Activated CD4-positive, alpha-beta T cell treated with anti-CD3 and anti-CD28 coated beads, Interleukin-2, amount 10 ng/mL, durations not matched to agents 7 days and 5 days (primary cell): ENCODE measurements around the gene SLC23A3. TPM values are rescaled to one million over a fixed set of nuclear protein-coding genes. Genes with fewer than 3 reads are reported as not detected.

Experiments used
- CTCF ChIA-PET: fragments of 350-600 bp; sonication (Branson Sonifier 250); formaldehyde crosslinking; loops from one replicate; lab custom pipeline; 2021; ENCODE audit warnings: antibody characterized with exemption; lab: Charles Lee
- POLR2A ChIA-PET: fragments of 350-600 bp; sonication (Branson Sonifier 250); formaldehyde crosslinking; loops from one replicate; lab custom pipeline; 2021; ENCODE audit warnings: antibody characterized with exemption; lab: Charles Lee
- DNase-seq: peaks from one replicate; pipeline ENCODE4 v3.0.0-alpha.2; 2020
- H3K27ac Mint-ChIP-seq: one replicate; pipeline ENCODE4 v1.8.0; 2021; ENCODE audit warnings: mild to moderate bottlenecking, moderate library complexity, mixed read lengths
- H3K27me3 Mint-ChIP-seq: one replicate; pipeline ENCODE4 v1.8.0; 2021; ENCODE audit warnings: mixed read lengths
- H3K36me3 Mint-ChIP-seq: one replicate; pipeline ENCODE4 v1.8.0; 2021; ENCODE audit warnings: low read depth, mixed read lengths
- H3K4me1 Mint-ChIP-seq: one replicate; pipeline ENCODE4 v1.8.0; 2021; ENCODE audit warnings: mixed read lengths
- H3K4me3 Mint-ChIP-seq: one replicate; pipeline ENCODE4 v1.8.0; 2021; ENCODE audit warnings: mild to moderate bottlenecking, moderate library complexity, mixed read lengths
- H3K9me3 Mint-ChIP-seq: one replicate; pipeline ENCODE4 v1.8.0; 2021; ENCODE audit warnings: mixed read lengths
- total RNA-seq, 2 experiments: library from RNA; stranded (reverse); gene quantifications; one replicate each; pipeline ENCODE4 v1.2.3, GENCODE V29; 2021

The SLC23A3 gene, protein sequence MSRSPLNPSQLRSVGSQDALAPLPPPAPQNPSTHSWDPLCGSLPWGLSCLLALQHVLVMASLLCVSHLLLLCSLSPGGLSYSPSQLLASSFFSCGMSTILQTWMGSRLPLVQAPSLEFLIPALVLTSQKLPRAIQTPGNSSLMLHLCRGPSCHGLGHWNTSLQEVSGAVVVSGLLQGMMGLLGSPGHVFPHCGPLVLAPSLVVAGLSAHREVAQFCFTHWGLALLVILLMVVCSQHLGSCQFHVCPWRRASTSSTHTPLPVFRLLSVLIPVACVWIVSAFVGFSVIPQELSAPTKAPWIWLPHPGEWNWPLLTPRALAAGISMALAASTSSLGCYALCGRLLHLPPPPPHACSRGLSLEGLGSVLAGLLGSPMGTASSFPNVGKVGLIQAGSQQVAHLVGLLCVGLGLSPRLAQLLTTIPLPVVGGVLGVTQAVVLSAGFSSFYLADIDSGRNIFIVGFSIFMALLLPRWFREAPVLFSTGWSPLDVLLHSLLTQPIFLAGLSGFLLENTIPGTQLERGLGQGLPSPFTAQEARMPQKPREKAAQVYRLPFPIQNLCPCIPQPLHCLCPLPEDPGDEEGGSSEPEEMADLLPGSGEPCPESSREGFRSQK
- total RNA-seq: 1 to 10 TPM; 2.3 to 2.8 TPM

GRCh38 chr2:219169930-219170654, at the start of gene SLC23A3:
Gene SLC23A3, minus strand, starts transcription at chr2:219170029. Its CDS starts 45 bp downstream, at chr2:219169984.
- POLR2A ChIA-PET: no interaction called here
- Mint-ChIP-seq H3K27ac (no peak within 1 kb of the TSS), H3K4me1 (peaks cover 22% of the 10 kb centered on the region), H3K36me3 (peaks cover 36% of the 10 kb centered on the region), H3K27me3 (no peaks in the 10 kb centered on the region), H3K9me3 (no peaks in the 10 kb centered on the region), H3K4me3 (no peak within 1 kb of the TSS)
- CTCF ChIA-PET: interaction anchor here (0.8 to 2.6 kb wide), 10 partner anchors 11 to 142 kb away, joined by 3 to 16 read pairs (median 3); partner anchors contain the start of gene PTPRN
- DNase-seq: no peak

DNA sequence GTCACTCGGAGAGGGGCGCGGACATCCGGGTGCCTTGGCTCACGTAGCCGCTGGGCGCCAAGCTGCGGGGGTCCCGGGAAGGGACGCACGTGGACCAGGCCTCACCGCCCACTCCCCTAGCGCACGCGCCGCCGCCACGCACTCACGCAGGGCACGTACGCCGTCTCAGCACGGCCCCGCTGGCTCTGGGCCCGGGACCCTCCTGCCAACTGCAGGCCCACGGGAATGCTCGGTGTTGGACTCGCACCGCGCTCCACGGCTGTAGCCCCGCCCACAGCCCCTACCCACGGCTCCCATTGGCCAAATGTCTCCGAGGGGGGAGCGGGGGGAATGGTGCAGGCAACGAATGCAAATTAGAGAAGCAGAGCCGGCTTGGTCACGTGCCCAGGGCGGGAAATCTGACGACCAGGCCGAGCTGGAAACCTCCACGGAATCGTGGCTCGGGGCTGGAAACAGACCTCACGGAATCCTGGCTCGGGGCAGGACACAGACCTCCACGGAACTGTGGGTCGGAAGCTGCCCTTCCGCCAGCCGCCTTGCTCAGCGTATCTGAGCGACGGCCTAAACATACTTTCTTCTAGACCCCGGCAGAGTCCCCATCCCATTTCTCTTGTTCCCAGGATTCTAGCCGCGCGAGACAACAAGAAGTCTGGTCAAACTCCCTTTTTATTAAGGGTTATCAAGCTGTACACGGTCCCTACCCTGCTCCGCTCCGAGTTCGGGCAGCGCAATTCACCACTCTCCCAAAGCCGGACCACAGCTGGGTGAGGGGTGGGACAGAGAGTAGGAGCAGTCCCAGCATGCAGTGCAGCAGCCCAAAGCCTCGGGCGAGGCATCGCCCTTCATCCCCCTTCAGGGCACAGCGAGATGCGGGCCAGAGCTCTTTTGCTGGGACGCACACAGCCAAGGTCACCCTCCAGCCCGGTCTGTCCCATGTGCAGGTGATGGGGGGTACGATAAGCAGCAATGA, 49.2 kb upstream of the SLC23A3 start, which contains the start of gene ABCB6:
ABCB6 (minus strand) TSS at position 227 of the 970 bp plus-strand sequence. CDS start 285 bp downstream, outside the sequence.
- H3K27ac Mint-ChIP-seq: peak within 1 kb of the TSS; percentile 86
- ChIA-PET POLR2A (interaction anchor here (0.6 to 1.5 kb wide), 2 partner anchors 10 to 42 kb away, joined by 3 read pairs; no protein-coding TSS in a partner anchor), CTCF (interaction anchor here (0.5 to 2.9 kb wide), 14 partner anchors 10 to 1077 kb away, joined by 3 to 8 read pairs (median 4); partner anchors contain the start of genes ANKZF1, ATG9A, CNPPD1 and GLB1L)
- no peaks in the 10 kb centered on the region for H3K9me3 Mint-ChIP-seq
- peak; percentile 89 for DNase-seq
- peak within 1 kb of the TSS; percentile 71 for H3K4me3 Mint-ChIP-seq
- peaks cover 25% of the 10 kb centered on the region for H3K4me1 Mint-ChIP-seq
- H3K27me3 Mint-ChIP-seq: no peaks in the 10 kb centered on the region
- peaks cover 38% of the 10 kb centered on the region for H3K36me3 Mint-ChIP-seq

- peak; percentile 25 for DNase-seq
- POLR2A ChIA-PET: interaction anchor here (0.6 to 1.5 kb wide), 2 partner anchors 11 to 43 kb away, joined by 3 read pairs; no protein-coding TSS in a partner anchor
- Mint-ChIP-seq H3K4me1 (peaks cover 25% of the 10 kb centered on the region), H3K27me3 (no peaks in the 10 kb centered on the region), H3K36me3 (peaks cover 34% of the 10 kb centered on the region), H3K9me3 (no peaks in the 10 kb centered on the region), H3K4me3 (peak overlapping the region; percentile 71), H3K27ac (peak overlapping the region; percentile 86)
- CTCF ChIA-PET: interaction anchor here (0.7 to 2.2 kb wide), 14 partner anchors 9 to 653 kb away, joined by 3 to 6 read pairs (median 4); partner anchors contain the start of genes ANKZF1, ATG9A, CNPPD1 and GLB1L
Measured at GRCh38 chr2:219218217-219218731, 48.4 kb upstream of the SLC23A3 start.

- Mint-ChIP-seq H3K27ac (peak overlapping the region; percentile 70), H3K27me3 (no peaks in the 10 kb centered on the region), H3K9me3 (no peaks in the 10 kb centered on the region), H3K4me1 (peaks cover 31% of the 10 kb centered on the region), H3K36me3 (peaks cover 31% of the 10 kb centered on the region), H3K4me3 (no peak overlapping the region)
- POLR2A ChIA-PET: no interaction called here
- DNase-seq: no peak
- CTCF ChIA-PET: interaction anchor here (0.5 to 2.2 kb wide), 8 partner anchors 8 to 78 kb away, joined by 3 to 8 read pairs (median 4); partner anchors contain the start of genes NHEJ1 and ZFAND2B
Measured at GRCh38 chr2:219216535-219216915, 46.7 kb upstream of the SLC23A3 start.

GRCh38 chr2:219215871-219216534, 46.2 kb upstream of the SLC23A3 start:
- H3K27ac Mint-ChIP-seq: no peak overlapping the region
- no peaks in the 10 kb centered on the region for H3K27me3 Mint-ChIP-seq
- DNase-seq: no peak
- peaks cover 27% of the 10 kb centered on the region for H3K36me3 Mint-ChIP-seq
- POLR2A ChIA-PET: no interaction called here
- H3K4me1 Mint-ChIP-seq: peaks cover 37% of the 10 kb centered on the region
- H3K4me3 Mint-ChIP-seq: no peak overlapping the region
- CTCF ChIA-PET: interaction anchor here (0.5 to 2.1 kb wide), 6 partner anchors 8 to 79 kb away, joined by 3 to 8 read pairs (median 4); partner anchors contain the start of genes NHEJ1 and ZFAND2B
- H3K9me3 Mint-ChIP-seq: no peaks in the 10 kb centered on the region

- Mint-ChIP-seq H3K4me1 (peaks cover 49% of the 10 kb centered on the region), H3K27me3 (no peaks in the 10 kb centered on the region), H3K27ac (no peak overlapping the region), H3K9me3 (no peaks in the 10 kb centered on the region), H3K4me3 (no peak overlapping the region), H3K36me3 (peaks cover 22% of the 10 kb centered on the region)
- POLR2A ChIA-PET: no interaction called here
- CTCF ChIA-PET: interaction anchor here (0.9 to 1.1 kb wide), 3 partner anchors 10 to 40 kb away, joined by 3 read pairs; no protein-coding TSS in a partner anchor
- no peak for DNase-seq
Measured at GRCh38 chr2:219214786-219215185, 45.0 kb upstream of the SLC23A3 start.

GRCh38 chr2:219214141-219214540, 44.3 kb upstream of the SLC23A3 start:
- ChIA-PET CTCF (interaction anchor here (0.9 to 1.1 kb wide), 2 partner anchors 9 to 10 kb away, joined by 3 read pairs; no protein-coding TSS in a partner anchor), POLR2A (no interaction called here)
- DNase-seq: no peak
- no peak overlapping the region for H3K4me3 Mint-ChIP-seq
- no peak overlapping the region for H3K27ac Mint-ChIP-seq
- H3K4me1 Mint-ChIP-seq: peaks cover 53% of the 10 kb centered on the region
- peaks cover 21% of the 10 kb centered on the region for H3K36me3 Mint-ChIP-seq
- no peaks in the 10 kb centered on the region for H3K27me3 Mint-ChIP-seq
- H3K9me3 Mint-ChIP-seq: no peaks in the 10 kb centered on the region

- Mint-ChIP-seq H3K27me3 (no peaks in the 10 kb centered on the region), H3K36me3 (peaks cover 23% of the 10 kb centered on the region), H3K9me3 (no peaks in the 10 kb centered on the region), H3K4me3 (no peak overlapping the region), H3K4me1 (peaks cover 56% of the 10 kb centered on the region), H3K27ac (peak overlapping the region; percentile 22)
- POLR2A ChIA-PET: no interaction called here
- no peak for DNase-seq
- CTCF ChIA-PET: interaction anchor here (0.6 to 1.1 kb wide), 2 partner anchors 81 to 987 kb away, joined by 3 to 7 read pairs; no protein-coding TSS in a partner anchor
Measured at GRCh38 chr2:219213486-219214071, 43.8 kb upstream of the SLC23A3 start.

DNA sequence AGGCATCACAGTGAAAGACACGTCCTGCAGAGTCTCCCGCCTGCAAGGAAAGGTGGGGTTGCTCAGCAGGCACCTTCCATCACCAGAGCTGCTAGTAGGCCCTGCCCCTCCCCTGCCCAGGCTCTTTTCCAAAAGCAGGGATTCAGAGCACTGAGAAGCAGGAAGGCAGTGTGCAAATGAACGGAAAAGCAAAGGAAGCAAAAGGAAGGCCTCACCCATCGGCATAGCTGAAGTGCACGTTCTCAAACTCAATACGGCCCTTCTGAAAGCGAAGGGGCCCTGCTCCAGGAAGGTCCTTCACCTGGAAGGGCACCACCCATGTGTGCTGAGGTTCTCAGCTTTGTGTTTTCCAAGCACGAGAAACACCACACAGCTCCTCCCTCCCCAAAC, 43.2 kb upstream of the SLC23A3 start:
- Mint-ChIP-seq H3K27ac (no peak overlapping the region), H3K36me3 (peaks cover 28% of the 10 kb centered on the region), H3K4me3 (no peak overlapping the region), H3K27me3 (no peaks in the 10 kb centered on the region), H3K9me3 (no peaks in the 10 kb centered on the region), H3K4me1 (peaks cover 60% of the 10 kb centered on the region)
- DNase-seq: no peak
- ChIA-PET CTCF (interaction anchor here (0.6 to 2.6 kb wide), 4 partner anchors 37 to 986 kb away, joined by 3 to 7 read pairs (median 5); partner anchors contain the start of gene TUBA4A), POLR2A (no interaction called here)

GRCh38 chr2:219210886-219211362, 41.1 kb upstream of the SLC23A3 start:
- Mint-ChIP-seq H3K9me3 (no peaks in the 10 kb centered on the region), H3K4me3 (no peak overlapping the region), H3K27me3 (no peaks in the 10 kb centered on the region), H3K27ac (peak overlapping the region; percentile 94), H3K4me1 (peaks cover 58% of the 10 kb centered on the region), H3K36me3 (peaks cover 29% of the 10 kb centered on the region)
- POLR2A ChIA-PET: no interaction called here
- CTCF ChIA-PET: interaction anchor here (0.6 to 2.6 kb wide), 22 partner anchors 9 to 603 kb away, joined by 3 to 18 read pairs (median 4); partner anchors contain the start of genes DNAJB2, PLCD4 and TUBA4A
- no peak for DNase-seq
